Hepatocyte (in vitro differentiated cells): Measurements from ENCODE around the gene TNF.

ENCODE experiments used
- CTCF ChIP-seq: fragments of 200-600 bp; sonication (generic); IDR thresholded peaks from 2 replicates; pipeline ENCODE4 v1.5.1; 2016; ENCODE audit warnings: antibody characterized with exemption, mild to moderate bottlenecking; ENCODE audit not compliant: poor library complexity
- EZH2 ChIP-seq: fragments of 200-600 bp; sonication (generic); IDR thresholded peaks from 2 replicates; pipeline ENCODE4 v1.6.1; 2016; ENCODE audit warnings: antibody characterized with exemption, mild to moderate bottlenecking, borderline replicate concordance
- EZH2phosphoT487 ChIP-seq: fragments of 200-600 bp; sonication (generic); IDR thresholded peaks from one replicate; pipeline ENCODE4 v1.6.1; 2018; ENCODE audit warnings: antibody characterized with exemption, mild to moderate bottlenecking, low read depth, moderate library complexity; ENCODE audit not compliant: unreplicated experiment, severe bottlenecking

GRCh38 chr6:31586599-31587281 is 11.4 kb downstream of the TNF start:
- TF ChIP-seq CTCF = no peak
- no peak for TF ChIP-seq EZH2
- no peak for TF ChIP-seq EZH2phosphoT487
